GM12865 (cell line): ENCODE measurements around the gene MLLT6.

Experiments used
- DNase-seq: peaks from one replicate; pipeline ENCODE4 v3.0.0; 2010; ENCODE audit warnings: low read depth
- H3K4me3 ChIP-seq: 2 replicates; pipeline ENCODE4 v1.5.1; 2011; ENCODE audit warnings: mild to moderate bottlenecking, low read depth, low read length, control low read depth
- TF ChIP-seq, protein P1 (sequence below): IDR thresholded peaks from 2 replicates; pipeline ENCODE4 v1.5.1; 2011; ENCODE audit warnings: low read length, control low read depth, low read depth, inconsistent platforms; ENCODE audit not compliant: insufficient read depth; ENCODE audit errors: missing control alignments

MLLT6 gene

DNA sequence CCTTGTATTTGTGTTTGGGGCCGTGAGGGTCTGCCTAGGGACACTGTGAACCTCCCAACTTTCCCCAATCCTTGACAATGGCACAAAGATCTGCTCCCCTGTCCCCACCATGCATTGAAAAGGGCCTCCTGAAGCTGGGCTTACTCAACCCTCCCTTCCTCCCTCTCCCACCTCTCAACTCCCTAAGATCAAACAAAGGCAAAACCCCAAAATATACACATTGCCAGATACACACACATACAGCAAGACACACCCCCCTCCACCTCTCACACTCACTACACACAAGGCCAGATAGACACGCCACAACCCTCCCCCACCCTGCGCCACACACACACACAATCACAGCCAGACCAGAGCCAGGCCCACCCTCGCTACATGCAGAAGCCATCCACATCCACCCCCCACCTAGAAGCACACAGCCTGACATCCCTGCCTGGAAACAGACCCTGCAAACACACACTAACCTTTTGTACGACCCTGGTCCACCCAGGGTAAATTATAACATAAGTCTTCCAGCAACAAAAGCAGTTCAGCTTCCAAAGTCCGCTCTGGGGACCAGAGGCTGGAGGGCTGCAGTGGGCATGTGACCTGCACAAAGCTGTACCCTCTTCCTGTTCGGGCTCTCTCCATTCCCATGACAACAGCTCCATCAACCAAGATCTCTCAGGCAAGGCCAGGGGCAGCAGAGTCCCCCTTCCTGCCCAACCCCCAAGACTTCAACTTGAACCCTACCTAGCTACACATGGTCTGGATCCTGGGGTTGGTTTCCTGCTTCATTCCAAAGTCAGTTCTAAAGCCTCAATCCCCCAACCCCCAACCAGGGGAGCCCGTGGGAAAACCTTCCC lies 41.2 kb downstream of the MLLT6 start:
- TF ChIP-seq, protein P1, sequence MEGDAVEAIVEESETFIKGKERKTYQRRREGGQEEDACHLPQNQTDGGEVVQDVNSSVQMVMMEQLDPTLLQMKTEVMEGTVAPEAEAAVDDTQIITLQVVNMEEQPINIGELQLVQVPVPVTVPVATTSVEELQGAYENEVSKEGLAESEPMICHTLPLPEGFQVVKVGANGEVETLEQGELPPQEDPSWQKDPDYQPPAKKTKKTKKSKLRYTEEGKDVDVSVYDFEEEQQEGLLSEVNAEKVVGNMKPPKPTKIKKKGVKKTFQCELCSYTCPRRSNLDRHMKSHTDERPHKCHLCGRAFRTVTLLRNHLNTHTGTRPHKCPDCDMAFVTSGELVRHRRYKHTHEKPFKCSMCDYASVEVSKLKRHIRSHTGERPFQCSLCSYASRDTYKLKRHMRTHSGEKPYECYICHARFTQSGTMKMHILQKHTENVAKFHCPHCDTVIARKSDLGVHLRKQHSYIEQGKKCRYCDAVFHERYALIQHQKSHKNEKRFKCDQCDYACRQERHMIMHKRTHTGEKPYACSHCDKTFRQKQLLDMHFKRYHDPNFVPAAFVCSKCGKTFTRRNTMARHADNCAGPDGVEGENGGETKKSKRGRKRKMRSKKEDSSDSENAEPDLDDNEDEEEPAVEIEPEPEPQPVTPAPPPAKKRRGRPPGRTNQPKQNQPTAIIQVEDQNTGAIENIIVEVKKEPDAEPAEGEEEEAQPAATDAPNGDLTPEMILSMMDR: no peak
- peak overlapping the region; percentile 75 for H3K4me3 ChIP-seq
- no peak for DNase-seq

DNA sequence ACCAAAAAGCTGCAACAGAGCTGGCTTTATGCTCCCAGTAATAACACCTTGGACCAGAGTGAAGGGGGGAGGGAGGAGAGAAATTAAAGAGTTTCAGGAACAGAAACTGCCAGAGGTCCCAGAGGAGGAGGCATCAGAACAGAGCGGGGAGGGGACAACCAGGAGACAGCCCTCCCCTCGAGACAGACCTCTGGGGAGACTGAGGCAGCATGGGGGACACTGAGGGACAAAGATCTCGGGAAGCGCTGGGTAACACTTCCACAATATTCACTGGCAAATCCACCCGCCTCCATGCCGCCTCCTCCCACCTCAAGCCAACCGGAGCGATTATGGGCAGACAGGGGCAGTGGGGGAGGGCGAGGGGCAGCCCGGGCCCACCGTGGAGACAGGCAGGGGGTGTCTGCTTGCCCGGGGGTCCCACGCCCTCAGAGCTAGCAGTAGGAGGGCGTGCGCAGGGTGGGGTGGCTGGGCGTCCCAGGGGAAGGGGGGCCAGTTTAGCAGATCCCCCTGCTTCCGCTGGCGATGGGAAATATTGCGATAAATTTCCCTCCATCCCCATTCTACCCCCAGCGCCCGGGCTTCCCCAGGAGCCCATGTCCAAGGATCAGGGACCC lies 41.9 kb downstream of the MLLT6 start:
- peak overlapping the region; percentile 75 for H3K4me3 ChIP-seq
- no peak for DNase-seq
- TF ChIP-seq, protein P1: no peak

DNA sequence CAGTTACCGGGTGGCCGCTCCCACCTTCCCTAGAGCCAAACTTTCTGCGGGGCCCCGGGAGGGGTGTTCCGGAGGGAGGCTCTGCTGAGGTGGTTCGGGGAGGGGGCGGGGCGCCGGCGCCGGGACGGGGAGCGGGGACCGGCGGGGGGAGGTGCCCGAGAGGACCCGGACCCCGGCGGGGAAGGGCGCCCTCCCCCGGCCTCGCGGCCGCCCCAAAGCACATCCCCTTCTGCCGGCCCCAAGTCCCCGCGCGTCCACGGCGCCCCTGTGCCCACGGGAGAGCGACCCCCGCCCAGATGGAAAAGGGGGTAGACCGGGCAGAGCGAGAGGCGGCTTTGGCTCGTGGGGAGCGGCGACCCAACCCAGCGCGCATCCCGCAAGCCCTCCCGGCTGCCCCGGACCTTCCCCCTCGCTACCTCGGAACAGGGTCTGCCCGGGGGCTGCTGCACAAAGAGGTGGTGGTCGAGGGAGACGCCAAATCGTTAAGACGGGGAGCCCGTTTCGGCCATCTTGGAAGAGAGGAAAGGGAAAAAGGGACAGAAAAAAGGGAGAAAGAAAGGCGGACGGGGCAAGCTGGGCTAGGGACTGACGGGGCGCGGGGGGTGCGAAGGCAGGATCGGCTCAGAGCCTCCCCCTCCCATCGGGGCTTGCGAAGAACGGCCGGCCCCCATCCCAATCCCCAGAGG lies 42.5 kb downstream of the MLLT6 start:
- peak; percentile 53 for DNase-seq
- TF ChIP-seq, protein P1: peak; percentile 18
- H3K4me3 ChIP-seq: peak overlapping the region; percentile 75

DNA sequence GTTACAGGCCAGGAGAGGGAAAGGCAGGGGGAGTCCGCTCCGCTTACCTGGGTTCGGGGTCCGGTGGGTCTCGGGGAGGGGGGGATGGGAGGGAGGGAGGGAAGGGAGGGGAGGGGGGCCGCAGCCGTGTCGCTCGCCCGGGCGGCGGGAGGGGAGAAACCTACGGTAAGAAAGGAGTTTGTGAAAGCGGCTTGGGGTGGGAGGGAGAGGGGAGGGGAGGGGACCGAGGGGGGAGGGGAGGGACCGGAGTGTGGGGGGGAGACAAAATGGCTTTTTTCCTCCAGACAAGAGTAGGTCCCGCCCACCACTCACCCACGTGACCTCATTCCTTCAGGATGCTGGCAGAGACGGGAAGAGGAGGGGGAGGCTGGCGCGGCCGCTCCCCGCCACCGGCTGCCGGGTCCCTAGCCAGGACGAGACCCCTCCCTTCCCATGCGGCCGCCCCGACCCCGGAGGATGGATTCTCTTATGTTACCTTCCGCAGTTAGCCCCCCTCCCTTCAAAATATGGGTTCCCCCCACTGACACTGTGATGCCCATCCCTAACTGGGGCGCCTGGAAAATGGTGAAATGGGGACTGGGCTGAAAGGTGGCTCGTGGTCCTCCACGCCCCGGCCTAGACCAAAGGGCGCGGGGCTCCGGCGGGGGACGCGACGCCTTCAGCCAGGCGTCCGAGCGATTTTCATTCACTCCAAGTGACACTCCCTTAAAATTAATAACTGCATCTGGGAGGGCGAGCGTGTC lies 43.2 kb downstream of the MLLT6 start, which contains the start of gene PCGF2:
TSS of gene PCGF2 (minus strand) at position 188 of the 743 bp plus-strand sequence. CDS start 7,934 bp downstream, outside the sequence.
- peak; percentile 74 for DNase-seq
- TF ChIP-seq, protein P1: no peak
- peak within 1 kb of the TSS; percentile 75 for H3K4me3 ChIP-seq

DNA sequence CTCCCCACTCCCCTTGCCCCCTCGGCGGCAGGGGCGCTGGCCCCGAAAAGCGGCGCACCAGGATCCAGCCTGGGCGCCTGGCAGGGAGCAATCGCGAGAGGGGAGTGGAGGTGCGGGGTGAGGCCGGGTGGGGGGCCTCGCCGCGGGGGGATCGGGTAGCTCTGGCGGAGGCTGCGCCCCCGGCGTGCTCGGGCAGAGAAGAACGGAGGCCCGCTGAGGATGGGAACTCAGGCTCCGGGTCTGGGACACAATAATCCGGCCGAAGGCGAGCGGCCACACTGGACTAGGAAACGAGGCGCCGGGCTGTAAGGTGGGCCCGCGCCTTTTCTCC lies 43.8 kb downstream of the MLLT6 start:
- TF ChIP-seq, protein P1: no peak
- DNase-seq: no peak
- H3K4me3 ChIP-seq: peak overlapping the region; percentile 59

DNA sequence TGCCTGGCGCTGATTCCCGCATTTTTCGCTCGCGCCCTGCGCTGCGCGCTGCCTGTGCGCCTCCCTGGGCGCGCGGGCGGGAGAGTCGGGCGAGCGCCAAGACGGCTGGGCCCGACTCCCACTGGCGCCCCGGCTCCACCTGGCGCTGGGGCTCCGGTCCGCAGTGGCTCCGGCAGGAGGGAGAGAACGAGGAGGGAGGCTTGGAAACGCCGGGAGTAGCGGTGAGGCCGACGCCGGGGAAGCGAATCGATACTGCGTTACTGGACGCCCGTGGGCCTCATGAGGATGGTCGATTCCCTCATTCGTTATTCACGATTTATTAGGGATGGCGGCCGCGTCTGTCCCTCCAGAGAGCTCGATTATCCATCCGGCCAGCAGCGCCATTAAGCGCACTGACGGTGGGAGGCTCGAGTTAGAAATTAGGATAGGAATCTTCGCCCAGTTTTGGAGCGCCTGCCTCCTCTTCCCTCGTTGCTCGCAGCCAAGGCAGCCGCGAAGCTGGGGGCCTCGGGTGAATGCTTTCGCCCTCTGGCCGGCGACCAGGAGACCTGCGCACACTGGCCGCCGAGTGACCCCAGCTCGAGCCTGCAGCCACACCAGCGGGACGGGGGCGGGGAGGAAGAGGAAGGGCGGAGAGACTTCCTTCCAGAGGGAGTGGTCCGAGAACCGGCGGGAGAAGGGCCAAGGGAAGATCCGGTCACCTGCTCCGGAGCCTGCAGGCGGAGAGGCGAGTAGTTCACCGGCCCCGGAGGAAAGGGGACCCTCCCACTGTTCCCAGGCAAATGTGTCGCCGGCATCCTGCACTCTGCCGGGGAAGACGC lies 44.4 kb downstream of the MLLT6 start:
- TF ChIP-seq, protein P1: no peak
- H3K4me3 ChIP-seq: peak overlapping the region; percentile 59
- peak; percentile 74 for DNase-seq
